ENCODE results near the gene CADM2. TPM values are rescaled to one million over a fixed set of nuclear protein-coding genes. Genes with fewer than 3 reads are reported as not detected.

The CADM2 gene
- total RNA-seq, 1 experiment from 2014 or later: not detected

DNA sequence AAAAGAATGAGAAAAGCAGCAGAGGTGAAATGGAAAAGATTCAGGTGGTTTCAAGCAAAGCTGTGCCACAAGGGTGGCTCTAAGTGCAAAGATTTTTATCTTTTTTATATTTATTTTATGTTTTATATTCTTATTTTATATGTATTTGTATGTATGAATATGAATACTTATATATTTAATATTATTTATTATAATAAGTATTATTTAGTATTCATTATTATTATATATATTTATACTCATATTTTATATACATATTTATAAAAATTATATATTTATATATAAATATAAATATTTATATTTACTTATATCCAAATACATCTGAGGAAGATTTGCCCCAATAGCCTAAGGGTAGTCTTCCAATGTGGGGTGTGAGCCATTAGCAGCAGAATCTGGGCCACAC is 1002.0 kb downstream of the CADM2 start:
- H3K36me3 ChIP-seq (ENCODE audit: control insufficient read depth in 1 of 2, insufficient read depth in 2 of 2, low read length in 2 of 2): no peaks in the 10 kb centered on the region
- H3K27me3 ChIP-seq (ENCODE audit: insufficient read depth, low read length): no peaks in the 10 kb centered on the region
- H3K4me2 ChIP-seq (ENCODE audit: low read length): no peak overlapping the region
- H3K9ac ChIP-seq (ENCODE audit: low read length): no peak overlapping the region
- no peak for ATAC-seq
- H3K27ac ChIP-seq (ENCODE audit: low read depth, low read length): no peak overlapping the region
- CTCF ChIA-PET: no interaction called here
- H3K9me2 ChIP-seq (ENCODE audit: insufficient read depth): no peaks in the 10 kb centered on the region
- BruUV-seq (replicated peaks): no TSS peak
- POLR2A ChIA-PET: no interaction called here
- H3K4me3 ChIP-seq (replicated peaks in 1 of 2; ENCODE audit: low read depth in 1 of 2, low read length in 2 of 2): no peak overlapping the region
- H4K20me1 ChIP-seq (ENCODE audit: insufficient read depth): no peaks in the 10 kb centered on the region
- DNase-seq (ENCODE audit: low read depth, low spot score): no peak
- TF ChIP-seq TCF7L2 (IDR thresholded peaks at IDR 0.05; ENCODE audit: borderline replicate concordance, extremely low read depth, insufficient read depth, insufficient read length): no peak
- TF ChIP-seq ELF1 (IDR thresholded peaks at IDR 0.05; ENCODE audit: borderline replicate concordance, low read depth): no peak
- no peak for TF ChIP-seq FOSL1 (IDR thresholded peaks at IDR 0.05; ENCODE audit: low read depth)
- no peak for TF ChIP-seq EZH2phosphoT487 (IDR thresholded peaks at IDR 0.05; ENCODE audit: borderline replicate concordance)
- TF ChIP-seq, protein P1, sequence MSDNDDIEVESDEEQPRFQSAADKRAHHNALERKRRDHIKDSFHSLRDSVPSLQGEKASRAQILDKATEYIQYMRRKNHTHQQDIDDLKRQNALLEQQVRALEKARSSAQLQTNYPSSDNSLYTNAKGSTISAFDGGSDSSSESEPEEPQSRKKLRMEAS (IDR thresholded peaks at IDR 0.05): no peak
- TF ChIP-seq JUND (IDR thresholded peaks at IDR 0.05): no peak
- TF ChIP-seq SRF (IDR thresholded peaks at IDR 0.05; ENCODE audit: low read depth): no peak
- TF ChIP-seq POLR2A (IDR thresholded peaks at IDR 0.05; ENCODE audit: borderline replicate concordance, extremely low read depth, insufficient read depth, insufficient read length): no peak
- no peak for TF ChIP-seq ZNF274 (IDR thresholded peaks at IDR 0.05; ENCODE audit: low read depth, low read length)
- no peak for TF ChIP-seq CEBPB (IDR thresholded peaks at IDR 0.05; ENCODE audit: low read depth)
- no peak for TF ChIP-seq YY1 (IDR thresholded peaks at IDR 0.05; ENCODE audit: extremely low read depth, insufficient replicate concordance, low read depth, low read length)
- no peak for TF ChIP-seq RAD21 (IDR thresholded peaks at IDR 0.05; ENCODE audit: low read depth)
- TF ChIP-seq EGR1 (IDR thresholded peaks at IDR 0.05; ENCODE audit: low read depth): no peak
- intact Hi-C loops (cut with micrococcal nuclease): no loop called here
- no peaks in the 10 kb centered on the region for H3K4me1 ChIP-seq (ENCODE audit: control insufficient read depth in 1 of 2, insufficient read depth in 2 of 2, low read length in 2 of 2)
- H3K9me3 ChIP-seq (ENCODE audit: control insufficient read depth in 1 of 2, insufficient read depth in 1 of 2, low read depth in 1 of 2, low read length in 2 of 2): peaks cover 3 to 15% of the 10 kb centered on the region in 2 experiments; a peak in 2 of 4 replicates
- no peak overlapping the region for H2AFZ ChIP-seq (ENCODE audit: low read depth, low read length, poor library complexity, severe bottlenecking)
- RAD21 ChIA-PET (ENCODE audit: low non-redundant PET in 1 of 2, low total read pairs in 2 of 2, uncharacterized antibody in 2 of 2, unreplicated experiment in 2 of 2): no interaction called here
- no peaks in the 10 kb centered on the region for H3K79me2 ChIP-seq (ENCODE audit: insufficient read depth, low read length)
